HG02798 (cell line): Measurements from ENCODE around the gene RNH1.

Source experiments
- ATAC-seq: cut with Tn5 transposase; IDR thresholded peaks from one replicate; pipeline ENCODE4 v1.9.1; 2021; ENCODE audit warnings: mild to moderate bottlenecking; ENCODE audit not compliant: unreplicated experiment, poor library complexity

Gene RNH1

GRCh38 chr11:445765-446588 is 61.1 kb downstream of the RNH1 start:
- ATAC-seq = no peak
